ENCODE measurements around the gene TENT5C.
A peak's percentile ranks its signal among the peaks of the same experiment; 100 is the strongest.

The TENT5C gene

DNA sequence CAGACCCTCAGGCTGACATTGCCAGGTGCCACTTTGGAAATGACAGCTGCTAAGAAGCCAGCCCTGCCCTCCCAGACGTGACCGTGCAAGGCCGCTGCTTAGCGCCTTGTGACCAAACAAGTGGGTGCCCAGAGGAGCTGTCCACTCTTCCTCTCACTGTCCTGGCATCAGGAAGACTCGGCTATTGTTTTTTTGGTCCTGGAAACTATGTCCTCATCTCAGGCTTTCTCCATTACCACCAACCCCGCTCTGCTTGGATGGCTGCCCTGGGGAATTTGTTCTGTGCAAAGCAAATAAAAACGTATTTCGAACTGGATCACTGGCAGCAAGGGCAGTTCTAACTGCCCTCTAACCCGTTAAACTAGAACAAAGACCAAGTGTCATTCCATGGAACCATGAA is 13.7 kb upstream of the TENT5C start:
- DNase-seq (ENCODE audit: low read depth in 2 of 2), result no peak

- DNase-seq (ENCODE audit: low read depth in 2 of 2), result no peak
These were observed 11.4 kb upstream of the TENT5C start for GRCh38 chr1:117594261-117594990.

DNA sequence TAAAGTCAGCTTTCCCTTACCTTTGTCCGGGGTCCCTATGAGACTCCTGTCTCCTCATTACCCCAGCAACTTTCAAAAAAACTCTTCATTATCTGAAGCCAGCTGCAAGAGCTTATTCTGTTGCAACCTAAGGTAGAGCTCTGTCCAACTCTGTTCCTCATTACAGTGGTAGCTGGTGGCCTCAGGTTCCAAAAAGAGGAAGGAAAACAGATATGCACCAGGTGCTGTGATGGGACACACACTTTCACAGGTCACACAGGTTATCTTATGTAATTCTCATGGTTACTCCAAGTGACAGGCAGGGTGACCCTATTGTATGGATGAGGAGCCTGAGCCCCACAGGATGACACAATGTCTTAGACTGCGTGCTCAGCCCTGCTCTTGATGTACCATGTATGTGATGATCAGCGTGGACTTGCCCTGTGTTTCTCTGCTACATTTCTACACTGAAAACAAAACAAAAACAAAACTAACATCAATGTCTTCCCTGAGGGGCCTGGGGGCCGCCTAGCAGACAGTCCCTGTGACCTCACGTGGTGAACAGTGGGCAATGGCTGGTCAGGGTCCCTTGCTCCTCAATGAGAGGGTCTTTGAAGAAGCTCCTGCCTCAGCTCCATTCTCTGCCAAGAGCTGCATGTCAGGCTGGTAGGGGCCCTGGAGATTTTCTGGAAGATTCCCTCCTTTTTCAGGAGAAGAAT is 9.7 kb upstream of the TENT5C start:
- DNase-seq (ENCODE audit: low read depth in 2 of 2), result no peak

- no peak for DNase-seq (ENCODE audit: low read depth in 2 of 2)
These were observed 7.4 kb upstream of the TENT5C start for GRCh38 chr1:117598489-117598888.

DNA sequence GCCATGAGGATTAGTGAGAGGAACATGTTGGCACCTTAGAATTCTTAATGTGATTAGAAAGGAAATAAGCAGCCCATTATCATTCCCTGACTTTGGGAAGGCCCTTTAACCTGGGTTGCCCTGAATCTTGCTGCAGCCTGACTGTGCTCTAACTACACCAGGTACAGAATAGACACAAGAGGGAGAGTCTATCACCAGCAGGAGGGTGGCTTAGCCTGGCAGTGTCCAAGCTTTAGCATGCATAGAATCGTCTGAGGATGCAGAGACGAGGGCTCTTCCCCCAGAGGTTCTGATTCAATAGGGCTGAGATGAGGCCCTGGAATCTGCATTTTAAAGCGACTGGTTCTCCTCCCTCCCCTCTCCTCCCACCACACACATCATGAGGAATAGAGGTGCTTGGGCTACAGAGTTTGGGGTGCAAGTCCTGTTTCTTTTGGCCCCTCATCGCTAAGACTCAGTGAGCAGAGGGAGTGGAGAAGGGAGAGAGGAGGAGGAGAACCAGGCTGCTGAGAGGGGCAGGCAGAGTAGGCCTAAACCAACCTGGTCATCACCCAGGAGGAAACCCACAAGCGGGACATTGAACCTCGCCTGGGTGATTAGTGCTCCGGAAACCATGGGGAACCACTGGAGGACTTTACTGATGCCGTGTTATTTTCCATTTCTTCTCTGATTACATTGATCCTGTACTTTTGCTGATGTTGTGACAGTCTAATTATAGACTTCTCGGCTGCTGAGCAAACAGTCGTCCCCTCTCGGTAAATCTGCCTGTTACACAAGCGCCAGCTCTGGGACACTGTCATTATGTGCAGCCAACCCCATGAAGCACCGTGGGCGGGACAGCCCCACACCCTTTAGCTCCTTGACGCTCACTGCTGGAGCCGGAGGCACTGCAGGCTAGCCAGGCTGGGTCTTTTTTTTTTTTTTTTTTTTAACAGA is 6.3 kb upstream of the TENT5C start:
- no peak for DNase-seq (ENCODE audit: low read depth in 2 of 2)

GRCh38 chr1:117600325-117600943 is 5.4 kb upstream of the TENT5C start:
- no peak for DNase-seq (ENCODE audit: low read depth in 2 of 2)

DNA sequence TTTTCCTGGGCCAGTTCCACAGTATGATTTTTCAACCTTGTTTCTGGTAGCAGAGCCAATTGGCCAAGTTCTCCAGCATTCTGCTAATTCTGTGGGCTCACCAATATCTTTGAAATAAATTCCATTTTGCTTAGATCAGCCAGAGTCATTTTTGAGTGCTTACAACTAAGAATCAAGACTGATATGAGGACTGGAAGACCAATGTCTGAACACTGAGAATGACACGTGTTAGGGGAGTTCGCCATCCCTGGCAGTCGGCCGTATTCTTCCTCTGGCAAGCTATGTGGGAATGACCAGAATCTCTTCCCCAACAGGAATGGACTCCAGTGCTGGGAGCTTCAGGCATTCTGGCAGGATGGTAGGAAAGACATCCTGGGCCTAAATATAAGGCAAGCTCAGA is 4.9 kb upstream of the TENT5C start:
- no peak for DNase-seq (ENCODE audit: low read depth in 2 of 2)

- DNase-seq (ENCODE audit: low read depth in 2 of 2), result no peak
These were observed 3.0 kb upstream of the TENT5C start for GRCh38 chr1:117602862-117603261.

- DNase-seq (ENCODE audit: low read depth in 2 of 2), result no peak
These were observed 579 bp upstream of the TENT5C start for GRCh38 chr1:117605164-117605773.

GRCh38 chr1:117606649-117607430 is 992 bp downstream of the TENT5C start:
- DNase-seq (ENCODE audit: low read depth in 2 of 2), result peak; percentile 40 to 58

DNA sequence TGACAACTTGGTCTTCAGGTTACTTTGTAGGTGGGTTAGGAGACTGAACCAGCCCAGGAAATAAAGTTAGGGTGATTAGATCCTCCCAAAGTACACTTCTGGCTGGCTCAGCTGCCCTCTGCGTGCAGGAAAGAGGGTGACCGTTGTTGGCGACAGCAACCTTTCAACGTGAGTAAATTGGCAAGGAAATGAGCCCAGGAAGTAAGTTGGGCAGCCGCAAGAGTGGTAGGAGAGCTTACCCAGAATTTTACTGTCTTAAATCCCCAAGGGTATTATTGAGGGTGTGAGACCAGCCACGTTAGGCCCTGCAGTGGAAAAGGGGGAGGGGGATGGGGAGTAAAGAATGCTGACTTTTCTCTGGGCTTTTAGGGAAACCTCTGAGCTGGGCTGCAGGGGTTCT is 1.6 kb downstream of the TENT5C start:
- peak; percentile 17 to 22 for DNase-seq (ENCODE audit: low read depth in 2 of 2)

DNA sequence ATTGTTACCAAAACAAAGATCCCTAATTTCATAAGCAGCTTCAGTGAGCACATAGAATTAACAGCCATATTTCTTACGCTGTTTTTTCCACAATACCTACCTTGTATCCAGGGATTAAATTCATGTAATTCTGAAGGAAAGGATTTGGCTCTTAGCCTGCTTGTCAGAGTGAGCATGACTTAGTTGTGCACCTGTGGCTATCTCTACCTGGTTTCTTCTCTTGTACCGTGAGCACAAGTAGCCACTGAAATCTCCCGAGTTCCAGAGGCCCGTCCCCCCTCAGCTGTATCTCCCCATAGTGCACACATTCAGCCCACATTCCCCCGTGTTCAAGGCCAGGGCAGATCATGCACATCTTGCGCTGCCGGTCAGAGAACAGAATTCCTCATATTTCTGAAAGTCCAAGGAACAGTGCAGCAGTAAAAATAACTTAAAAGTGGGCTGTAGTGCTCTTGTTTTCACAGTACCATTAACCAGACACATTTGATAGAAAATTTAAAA is 2.3 kb downstream of the TENT5C start:
- no peak for DNase-seq (ENCODE audit: low read depth in 2 of 2)

DNA sequence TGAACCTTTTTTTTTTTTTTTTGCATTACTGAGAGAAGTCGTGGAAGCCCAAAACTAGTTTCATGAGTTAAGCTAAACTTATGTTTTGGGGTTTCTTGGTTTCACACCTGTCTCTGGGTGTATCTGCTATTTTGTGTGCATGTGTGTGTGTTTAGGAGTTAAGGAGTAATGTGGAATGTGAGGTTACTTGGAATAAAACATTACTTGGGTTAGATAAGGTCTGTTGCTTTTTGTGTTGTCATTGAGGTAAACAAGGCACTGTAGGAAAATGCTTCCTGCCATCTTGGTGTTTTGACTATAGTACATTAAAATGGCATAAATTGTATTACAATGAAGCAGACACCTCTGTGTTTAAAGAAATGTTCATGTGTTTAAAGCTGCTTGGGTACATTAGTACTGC is 2.9 kb downstream of the TENT5C start:
- no peak for DNase-seq (ENCODE audit: low read depth in 2 of 2)

GRCh38 chr1:117609471-117609911 is 3.6 kb downstream of the TENT5C start:
- DNase-seq (ENCODE audit: low read depth in 2 of 2), result no peak

DNA sequence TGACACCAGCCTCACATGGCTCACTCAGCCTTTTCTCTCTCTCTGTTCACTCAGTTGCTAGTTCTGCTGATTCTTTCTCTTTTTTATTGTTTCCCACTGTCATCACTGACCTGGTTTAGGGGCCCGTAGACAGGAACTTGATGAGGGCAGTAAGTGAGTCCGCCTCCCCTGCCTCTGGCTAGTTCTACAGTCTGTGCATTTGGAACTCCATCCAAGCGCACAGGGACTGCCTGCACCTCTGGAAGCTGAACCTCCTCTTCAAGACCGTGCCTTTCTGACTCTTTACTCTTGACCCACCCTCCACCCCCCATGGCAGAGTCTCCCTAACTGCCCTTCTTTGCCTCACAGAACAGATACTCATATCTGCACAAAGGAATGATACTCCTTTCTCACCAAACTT is 4.2 kb downstream of the TENT5C start:
- DNase-seq (ENCODE audit: low read depth in 2 of 2), result no peak

DNA sequence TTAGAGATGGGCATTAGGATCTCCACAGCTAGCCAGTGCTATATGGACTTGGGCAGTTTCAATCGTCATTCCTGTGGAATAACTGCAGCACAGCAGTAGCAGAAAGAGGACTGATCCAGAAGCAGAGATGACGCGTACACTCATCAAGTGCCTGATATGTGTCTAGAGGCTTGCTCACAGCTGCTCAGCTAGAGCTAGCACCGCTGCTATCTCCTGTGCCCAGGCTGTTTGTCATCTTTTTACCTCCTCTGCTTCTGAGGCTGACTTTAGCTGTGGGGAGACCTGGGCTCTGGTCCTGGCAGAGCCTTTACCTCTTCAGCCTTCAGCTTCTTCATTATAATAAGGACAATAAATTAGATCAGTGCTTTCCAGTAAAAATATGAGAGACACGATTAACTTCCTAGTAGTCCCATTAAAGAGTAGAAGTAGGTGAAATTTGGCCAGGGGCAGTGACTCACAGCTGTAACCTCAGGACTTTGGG is 5.3 kb downstream of the TENT5C start:
- DNase-seq (ENCODE audit: low read depth in 2 of 2), result no peak

DNA sequence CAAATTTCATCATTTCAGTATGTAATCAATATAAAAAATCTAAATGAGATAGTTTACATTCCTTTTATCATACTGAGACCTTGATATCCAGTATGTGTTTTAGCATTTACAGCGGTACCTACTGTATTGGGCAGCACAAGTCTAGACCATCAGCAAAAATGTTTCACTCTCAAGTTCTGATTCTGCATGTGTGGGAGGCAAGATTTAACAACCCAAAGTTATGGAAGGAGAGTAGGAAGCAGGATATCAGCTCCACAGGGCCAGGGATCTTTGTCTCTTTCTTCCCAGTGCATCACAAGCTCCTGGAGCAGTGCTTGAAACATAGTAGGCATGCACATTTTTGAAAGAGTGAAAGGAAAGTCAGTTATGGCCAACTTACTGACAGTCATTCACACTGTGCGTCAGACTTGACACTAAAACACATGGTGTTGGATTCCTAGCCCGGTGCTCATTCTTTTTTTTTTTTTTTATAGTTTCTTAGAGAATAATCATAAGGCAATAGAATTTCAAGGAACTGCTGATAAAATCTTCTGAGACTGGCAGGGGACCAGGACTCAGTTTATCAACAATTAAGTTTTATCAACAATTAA is 6.1 kb downstream of the TENT5C start:
- no peak for DNase-seq (ENCODE audit: low read depth in 2 of 2)

GRCh38 chr1:117612517-117613248 is 6.8 kb downstream of the TENT5C start:
- no peak for DNase-seq (ENCODE audit: low read depth in 2 of 2)
